Measurements from ENCODE around the gene DDX1. TPM values are rescaled to one million over a fixed set of nuclear protein-coding genes. Genes with fewer than 3 reads are reported as not detected.

DDX1 gene
- total and polyA plus RNA-seq, 8 donors: 26.8 to 98.2 (median 54.7) TPM

DNA sequence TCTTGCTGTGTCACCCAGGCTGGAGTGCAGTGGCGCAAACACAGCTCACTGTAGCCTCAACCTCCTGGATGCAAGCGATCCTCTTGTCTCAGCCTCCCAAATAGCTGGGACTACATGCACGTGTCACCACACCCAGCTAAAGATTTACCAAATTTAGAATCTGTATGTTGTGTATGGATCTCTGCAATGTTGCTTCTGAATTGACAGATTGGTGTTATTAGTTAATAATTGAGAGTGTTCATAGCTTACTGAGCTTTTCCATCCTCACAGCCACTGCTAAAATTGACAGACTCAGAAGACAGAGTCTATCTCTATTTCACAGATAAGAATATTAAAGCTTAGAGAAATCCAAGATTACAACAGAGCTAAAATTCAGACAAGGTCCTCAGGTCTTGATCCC, 26.3 kb upstream of the DDX1 start:
- H3K27ac ChIP-seq: no peak overlapping the region
- intact Hi-C loops (cut with DNase I; ENCODE audit: low total_unique reads): no loop called here

DNA sequence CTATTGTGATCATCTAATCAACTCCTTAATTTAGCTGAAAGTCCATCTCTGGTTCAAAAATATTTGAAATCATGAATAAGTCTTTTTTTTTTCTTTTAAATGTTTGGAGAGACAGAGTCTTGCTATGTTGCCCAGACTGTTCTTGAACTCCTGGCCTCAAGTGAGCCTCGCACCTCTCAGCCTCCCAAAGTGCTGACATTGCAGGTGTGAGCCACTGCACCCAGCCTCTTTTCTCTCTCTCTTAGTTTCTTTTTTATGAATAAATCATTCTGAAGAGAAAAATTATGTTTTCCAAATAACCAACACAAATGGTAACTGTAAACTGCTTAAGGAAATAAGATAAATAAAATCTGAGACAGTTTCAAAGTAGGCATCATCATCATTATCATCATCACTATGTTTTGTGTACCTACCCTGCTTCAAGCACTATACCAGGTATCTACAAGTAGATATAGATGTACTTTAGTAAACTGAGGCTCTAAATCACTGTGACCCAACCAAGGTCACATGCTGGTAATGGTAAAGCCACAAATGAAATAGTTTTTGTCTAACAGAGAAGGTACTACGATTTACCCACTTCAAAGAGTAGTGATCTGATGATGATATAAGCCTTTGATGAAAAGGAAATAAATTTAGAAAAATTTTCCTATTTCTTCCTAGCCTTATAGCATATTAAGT, 25.5 kb upstream of the DDX1 start:
- no peak overlapping the region for H3K4me3 ChIP-seq
- H3K27me3 ChIP-seq: no peaks in the 10 kb centered on the region
- 29 to 42% (median 34%) methylated on average over 2 of the region's 2 CpGs for WGBS, 5 donors
- H3K4me1 ChIP-seq: peaks cover 0 to 8% (median 4%) of the 10 kb centered on the region in 4 donors
- no peaks in the 10 kb centered on the region for H3K9me3 ChIP-seq
- intact Hi-C loops (cut with DNase I; ENCODE audit: low total_unique reads): no loop called here
- no peak for DNase-seq
- H3K27ac ChIP-seq: no peak overlapping the region
- H3K36me3 ChIP-seq: no peaks in the 10 kb centered on the region
- TF ChIP-seq, protein P1, sequence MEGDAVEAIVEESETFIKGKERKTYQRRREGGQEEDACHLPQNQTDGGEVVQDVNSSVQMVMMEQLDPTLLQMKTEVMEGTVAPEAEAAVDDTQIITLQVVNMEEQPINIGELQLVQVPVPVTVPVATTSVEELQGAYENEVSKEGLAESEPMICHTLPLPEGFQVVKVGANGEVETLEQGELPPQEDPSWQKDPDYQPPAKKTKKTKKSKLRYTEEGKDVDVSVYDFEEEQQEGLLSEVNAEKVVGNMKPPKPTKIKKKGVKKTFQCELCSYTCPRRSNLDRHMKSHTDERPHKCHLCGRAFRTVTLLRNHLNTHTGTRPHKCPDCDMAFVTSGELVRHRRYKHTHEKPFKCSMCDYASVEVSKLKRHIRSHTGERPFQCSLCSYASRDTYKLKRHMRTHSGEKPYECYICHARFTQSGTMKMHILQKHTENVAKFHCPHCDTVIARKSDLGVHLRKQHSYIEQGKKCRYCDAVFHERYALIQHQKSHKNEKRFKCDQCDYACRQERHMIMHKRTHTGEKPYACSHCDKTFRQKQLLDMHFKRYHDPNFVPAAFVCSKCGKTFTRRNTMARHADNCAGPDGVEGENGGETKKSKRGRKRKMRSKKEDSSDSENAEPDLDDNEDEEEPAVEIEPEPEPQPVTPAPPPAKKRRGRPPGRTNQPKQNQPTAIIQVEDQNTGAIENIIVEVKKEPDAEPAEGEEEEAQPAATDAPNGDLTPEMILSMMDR (IDR thresholded peaks at IDR 0.05): no peak
- TF ChIP-seq POLR2A (IDR thresholded peaks at IDR 0.05) (no peak), EP300 (IDR thresholded peaks at IDR 0.05) (no peak), POLR2AphosphoS5 (IDR thresholded peaks at IDR 0.05) (no peak)

More for the DNA sequence above, 26.3 kb upstream of the DDX1 start:
- H3K36me3 ChIP-seq: no peaks in the 10 kb centered on the region
- H3K4me1 ChIP-seq: peaks cover under 1 to 10% (median 5%) of the 10 kb centered on the region in 4 donors
- H3K27me3 ChIP-seq: no peaks in the 10 kb centered on the region
- H3K4me3 ChIP-seq: no peak overlapping the region
- H3K9me3 ChIP-seq: no peaks in the 10 kb centered on the region
- 83 to 89% (median 88%) methylated on average over 3 of the region's 3 CpGs for WGBS, 5 donors
- TF ChIP-seq EP300 (IDR thresholded peaks at IDR 0.05) (no peak), POLR2A (IDR thresholded peaks at IDR 0.05) (no peak), POLR2AphosphoS5 (IDR thresholded peaks at IDR 0.05) (no peak)
- TF ChIP-seq, protein P1 (IDR thresholded peaks at IDR 0.05): no peak
- DNase-seq: no peak

DNA sequence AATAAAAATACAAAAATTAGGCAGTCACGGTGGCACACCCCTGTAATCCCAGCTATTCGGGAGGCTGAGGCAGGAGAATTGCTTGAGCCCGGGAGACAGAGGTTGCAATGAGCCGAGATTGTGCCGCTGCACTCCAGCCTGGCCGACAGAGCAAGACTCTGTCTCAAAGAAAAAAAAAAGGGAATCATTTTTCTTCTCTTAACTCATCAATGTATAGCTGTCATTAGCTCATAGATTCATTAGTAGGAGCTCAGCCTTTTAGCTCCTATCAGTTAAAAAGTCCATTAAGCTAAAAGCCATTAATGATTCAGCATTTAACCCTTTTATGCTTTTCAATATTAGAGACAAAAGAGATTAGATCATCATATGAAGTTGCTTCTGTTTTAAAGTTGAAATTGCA, 24.8 kb upstream of the DDX1 start:
- TF ChIP-seq POLR2A (IDR thresholded peaks at IDR 0.05) (no peak), POLR2AphosphoS5 (IDR thresholded peaks at IDR 0.05) (no peak), EP300 (IDR thresholded peaks at IDR 0.05) (no peak)
- TF ChIP-seq, protein P1 (IDR thresholded peaks at IDR 0.05): no peak
- 79 to 94% (median 88%) methylated on average over 6 of the region's 6 CpGs for WGBS, 5 donors
- Histone ChIP-seq H3K4me3 (no peak overlapping the region), H3K27ac (no peak overlapping the region), H3K36me3 (no peaks in the 10 kb centered on the region), H3K9me3 (no peaks in the 10 kb centered on the region), H3K27me3 (no peaks in the 10 kb centered on the region), H3K4me1 (peaks cover 0 to 6% (median 3%) of the 10 kb centered on the region in 4 donors)
- intact Hi-C loops (cut with DNase I; ENCODE audit: low total_unique reads): no loop called here
- no peak for DNase-seq

DNA sequence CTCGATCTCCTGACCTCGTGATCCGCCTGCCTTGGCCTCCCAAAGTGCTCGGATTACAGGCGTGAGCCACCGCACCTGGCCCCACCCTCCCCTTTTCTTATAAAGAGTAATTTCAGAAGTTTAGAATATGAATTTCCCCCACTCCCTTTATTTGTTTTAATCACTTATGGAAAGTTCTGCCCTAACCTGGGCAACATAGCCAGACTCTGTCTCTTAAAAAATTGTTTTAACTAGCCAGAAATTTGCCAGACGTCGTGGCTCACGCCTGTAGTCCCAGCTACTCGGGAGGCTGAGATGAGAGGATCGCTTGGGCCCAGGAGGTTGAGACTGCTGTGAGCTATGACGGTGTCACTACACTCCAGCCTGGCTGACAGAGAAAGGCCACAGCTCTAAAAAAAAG, 22.8 kb upstream of the DDX1 start:
- Histone ChIP-seq H3K27ac (no peak overlapping the region), H3K9me3 (no peaks in the 10 kb centered on the region), H3K4me3 (no peak overlapping the region), H3K4me1 (no peaks in the 10 kb centered on the region), H3K27me3 (no peaks in the 10 kb centered on the region), H3K36me3 (no peaks in the 10 kb centered on the region)
- DNase-seq: no peak
- 94 to 97% (median 96%) methylated on average over 12 of the region's 12 CpGs for WGBS, 5 donors
- intact Hi-C loops (cut with DNase I; ENCODE audit: low total_unique reads): no loop called here
- no peak for TF ChIP-seq EP300 (IDR thresholded peaks at IDR 0.05)
- TF ChIP-seq, protein P1 (IDR thresholded peaks at IDR 0.05): no peak
- no peak for TF ChIP-seq POLR2A (IDR thresholded peaks at IDR 0.05)
- TF ChIP-seq POLR2AphosphoS5 (IDR thresholded peaks at IDR 0.05): no peak
